Ammon's horn (tissue), 1 donor: ENCODE results near the gene PIWIL1.

ENCODE experiments used
- DNase-seq: peaks from one replicate; pipeline ENCODE4 v3.0.0-alpha.2; 2016; ENCODE audit warnings: low spot score

Gene PIWIL1

GRCh38 chr12:130337488-130338303 lies at the start of gene PIWIL1:
Gene PIWIL1, plus strand, starts transcription at chr12:130337887. Its CDS starts 4,705 bp downstream, at chr12:130342592.
- no peak for DNase-seq

- no peak for DNase-seq
Observed at GRCh38 chr12:130288206-130288605, 49.5 kb upstream of the PIWIL1 start.

GRCh38 chr12:130288691-130289090 lies 49.0 kb upstream of the PIWIL1 start:
- DNase-seq: no peak

- DNase-seq: no peak
Observed at GRCh38 chr12:130290114-130290513, 47.6 kb upstream of the PIWIL1 start.

- DNase-seq: no peak
Observed at GRCh38 chr12:130298322-130299021, 39.2 kb upstream of the PIWIL1 start.

GRCh38 chr12:130299574-130299973 lies 38.1 kb upstream of the PIWIL1 start:
- no peak for DNase-seq

GRCh38 chr12:130300090-130300489 lies 37.6 kb upstream of the PIWIL1 start:
- DNase-seq: no peak

- no peak for DNase-seq
Observed at GRCh38 chr12:130300737-130301535, 36.8 kb upstream of the PIWIL1 start.

GRCh38 chr12:130301559-130301958 lies 36.1 kb upstream of the PIWIL1 start:
- no peak for DNase-seq

GRCh38 chr12:130303781-130304180 lies 33.9 kb upstream of the PIWIL1 start:
- DNase-seq: no peak

- DNase-seq: no peak
Observed at GRCh38 chr12:130307859-130308258, 29.8 kb upstream of the PIWIL1 start.

GRCh38 chr12:130308393-130308792 lies 29.3 kb upstream of the PIWIL1 start:
- no peak for DNase-seq

- DNase-seq: no peak
Observed at GRCh38 chr12:130316251-130316650, 21.4 kb upstream of the PIWIL1 start.

- no peak for DNase-seq
Observed at GRCh38 chr12:130320536-130320935, 17.2 kb upstream of the PIWIL1 start.

- no peak for DNase-seq
Observed at GRCh38 chr12:130322263-130322662, 15.4 kb upstream of the PIWIL1 start.

- no peak for DNase-seq
Observed at GRCh38 chr12:130330685-130331084, 7.0 kb upstream of the PIWIL1 start.

GRCh38 chr12:130331146-130331545 lies 6.5 kb upstream of the PIWIL1 start:
- no peak for DNase-seq

- DNase-seq: no peak
Observed at GRCh38 chr12:130333341-130333740, 4.3 kb upstream of the PIWIL1 start.

- DNase-seq: no peak
Observed at GRCh38 chr12:130334399-130334798, 3.3 kb upstream of the PIWIL1 start.

GRCh38 chr12:130334937-130335336 lies 2.8 kb upstream of the PIWIL1 start:
- no peak for DNase-seq

- peak; percentile 83 for DNase-seq
Observed at GRCh38 chr12:130335517-130336392, 1.9 kb upstream of the PIWIL1 start.
